Activated gamma-delta T cell (primary cell): ENCODE results near the gene TFDP2.
"Not testable (repeated sequence)": the region's sequence is repeated elsewhere in the genome, so short reads cannot be mapped to it uniquely, and the experiment has no call there.

Source experiments
- DNase-seq: peaks from one replicate; lab custom pipeline; 2025; lab: John Stamatoyannopoulos, UW
- total RNA-seq, 2 donors: gene quantifications; one replicate each; lab custom pipeline; 2026; lab: John Stamatoyannopoulos, UW

Gene TFDP2, protein sequence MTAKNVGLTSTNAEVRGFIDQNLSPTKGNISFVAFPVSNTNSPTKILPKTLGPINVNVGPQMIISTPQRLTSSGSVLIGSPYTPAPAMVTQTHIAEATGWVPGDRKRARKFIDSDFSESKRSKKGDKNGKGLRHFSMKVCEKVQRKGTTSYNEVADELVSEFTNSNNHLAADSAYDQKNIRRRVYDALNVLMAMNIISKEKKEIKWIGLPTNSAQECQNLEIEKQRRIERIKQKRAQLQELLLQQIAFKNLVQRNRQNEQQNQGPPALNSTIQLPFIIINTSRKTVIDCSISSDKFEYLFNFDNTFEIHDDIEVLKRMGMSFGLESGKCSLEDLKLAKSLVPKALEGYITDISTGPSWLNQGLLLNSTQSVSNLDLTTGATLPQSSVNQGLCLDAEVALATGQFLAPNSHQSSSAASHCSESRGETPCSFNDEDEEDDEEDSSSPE
- total RNA-seq = 75.7 to 83.9 reads per million in 2 donors

DNA sequence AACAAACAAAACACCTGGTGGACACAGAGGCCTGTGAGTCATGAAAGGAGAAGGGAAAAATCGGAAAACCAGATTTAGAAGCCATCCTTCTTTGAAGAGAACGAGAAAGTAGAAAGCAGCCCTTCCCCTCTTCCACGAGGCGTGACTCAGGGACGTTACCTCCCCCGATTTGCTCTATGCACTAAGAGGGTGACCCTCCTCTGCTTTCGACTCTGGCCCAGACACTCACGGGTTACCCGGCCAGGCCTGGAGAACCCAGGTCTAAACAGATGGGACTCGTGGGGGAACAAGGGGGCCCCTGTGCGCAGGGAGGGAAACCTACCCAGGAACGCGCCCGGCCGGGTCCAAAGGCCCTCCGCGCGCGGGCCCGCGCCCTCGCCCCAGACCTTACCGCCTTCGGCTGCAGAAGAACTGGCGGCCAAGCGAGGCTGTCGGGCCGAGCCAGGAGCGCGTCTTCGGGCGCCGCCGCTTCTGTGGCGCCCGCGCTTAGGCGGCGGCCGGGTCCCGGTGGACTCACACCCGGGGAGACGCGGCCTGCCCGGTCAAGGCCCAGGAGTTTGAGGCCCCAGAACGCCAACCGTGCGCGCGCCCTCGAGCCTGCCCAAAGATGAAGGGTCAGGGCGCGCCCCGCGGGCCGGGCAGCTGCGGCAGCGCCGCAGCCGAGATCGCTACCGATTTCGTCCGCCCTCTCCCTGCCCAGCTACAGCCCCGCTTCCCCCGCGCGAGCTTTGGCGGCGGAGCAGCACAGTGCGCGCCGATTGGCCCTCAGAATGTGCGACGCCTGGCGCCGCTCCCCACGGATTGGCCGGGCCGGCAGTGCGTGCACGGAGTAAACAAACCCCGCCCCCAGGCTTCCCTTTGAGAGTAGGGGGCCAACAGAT is at the start of gene TFDP2:
Gene TFDP2, minus strand, starts transcription at position 753 of the 881 bp plus-strand sequence. CDS start 47,795 bp downstream, outside the sequence.
- peak; percentile 73 for DNase-seq

DNA sequence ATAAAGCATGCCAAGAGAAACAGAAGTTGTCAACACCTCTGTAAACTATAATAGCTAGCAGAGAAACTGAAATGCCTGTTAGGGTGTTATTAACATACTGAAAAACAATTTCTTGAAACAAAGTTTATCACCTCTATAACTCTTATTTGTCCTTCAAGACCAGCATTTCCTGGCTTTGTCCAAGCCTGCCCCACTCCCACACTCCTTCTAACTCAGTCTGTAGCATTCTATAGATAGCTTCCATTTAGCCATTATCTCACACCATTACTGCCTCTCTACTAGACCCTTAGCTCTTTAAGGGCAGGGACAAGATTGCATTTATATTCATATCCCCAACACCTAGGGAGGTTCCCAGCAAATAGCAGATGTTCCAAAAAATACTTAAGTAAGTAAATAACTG is 39.5 kb upstream of the TFDP2 start:
- DNase-seq = no peak

GRCh38 chr3:142180761-142181362 is 31.5 kb upstream of the TFDP2 start:
- no peak for DNase-seq

GRCh38 chr3:142175478-142175877 is 26.1 kb upstream of the TFDP2 start:
- no peak for DNase-seq

DNA sequence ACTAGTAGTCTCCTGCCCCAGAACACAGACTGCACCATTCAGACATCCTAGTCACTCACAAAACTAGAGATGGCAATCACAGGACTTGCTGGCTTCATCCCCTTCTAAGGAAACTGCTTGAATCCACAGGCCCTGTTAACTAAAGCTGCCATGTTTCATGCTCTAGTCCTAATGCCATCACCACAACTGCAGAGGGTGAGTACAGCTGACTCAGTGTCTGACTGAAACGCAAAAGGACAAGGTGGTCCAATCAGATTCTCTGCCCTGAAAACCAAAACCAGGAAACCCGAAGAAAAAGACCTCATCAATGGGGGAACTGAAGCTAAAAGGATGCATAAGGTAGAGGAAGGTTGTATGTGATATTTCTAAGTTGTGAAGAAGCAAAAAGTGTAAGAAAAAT is 25.2 kb upstream of the TFDP2 start:
- DNase-seq = no peak

- no peak for DNase-seq
Observed at GRCh38 chr3:142168514-142168913, 19.2 kb upstream of the TFDP2 start.

- DNase-seq = no peak
Observed at GRCh38 chr3:142165194-142165593, 15.8 kb upstream of the TFDP2 start.

GRCh38 chr3:142159083-142159740 is 9.9 kb upstream of the TFDP2 start:
- DNase-seq = no peak

DNA sequence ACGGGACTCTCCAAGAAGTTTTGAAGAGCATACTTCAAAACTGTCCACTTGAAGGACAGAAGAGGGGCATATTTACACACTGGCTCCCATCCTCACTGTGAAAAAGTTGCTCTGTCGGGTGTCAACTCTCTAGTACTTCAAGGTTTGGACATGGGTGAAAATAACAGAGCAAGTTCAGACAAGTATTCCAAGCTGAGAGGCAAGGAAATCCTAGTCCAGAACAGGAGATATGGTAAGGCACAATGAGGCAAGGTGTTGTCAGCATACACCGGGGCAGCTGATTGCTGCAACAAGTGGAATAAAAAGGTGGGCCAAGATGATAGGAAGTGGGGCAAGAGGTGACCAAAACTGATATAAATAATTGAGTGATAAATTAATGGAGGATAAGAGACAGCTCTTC is 4.8 kb upstream of the TFDP2 start:
- DNase-seq = no peak

DNA sequence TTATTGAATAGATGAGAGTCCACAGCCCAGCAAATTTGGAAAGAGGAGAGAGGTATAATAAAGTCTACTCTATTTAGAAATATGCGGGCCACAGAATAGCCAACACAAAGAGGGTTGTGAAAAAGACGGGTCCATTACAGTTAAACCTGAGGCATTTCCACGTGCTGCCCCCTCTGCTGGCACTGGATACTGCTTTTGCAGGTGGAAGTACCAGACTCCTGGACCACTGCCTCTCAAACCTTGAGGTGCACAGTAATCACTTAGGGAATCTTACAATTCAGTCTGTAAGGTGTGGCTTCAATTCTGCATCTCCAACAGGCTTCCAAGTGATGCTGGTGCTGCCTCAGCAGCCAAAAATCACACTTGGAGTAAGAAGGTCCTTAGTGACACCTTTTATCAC is 3.0 kb upstream of the TFDP2 start:
- no peak for DNase-seq

- DNase-seq = no peak
Observed at GRCh38 chr3:142151828-142152227, 2.5 kb upstream of the TFDP2 start.

- no peak for DNase-seq
Observed at GRCh38 chr3:142151240-142151639, 1.9 kb upstream of the TFDP2 start.

DNA sequence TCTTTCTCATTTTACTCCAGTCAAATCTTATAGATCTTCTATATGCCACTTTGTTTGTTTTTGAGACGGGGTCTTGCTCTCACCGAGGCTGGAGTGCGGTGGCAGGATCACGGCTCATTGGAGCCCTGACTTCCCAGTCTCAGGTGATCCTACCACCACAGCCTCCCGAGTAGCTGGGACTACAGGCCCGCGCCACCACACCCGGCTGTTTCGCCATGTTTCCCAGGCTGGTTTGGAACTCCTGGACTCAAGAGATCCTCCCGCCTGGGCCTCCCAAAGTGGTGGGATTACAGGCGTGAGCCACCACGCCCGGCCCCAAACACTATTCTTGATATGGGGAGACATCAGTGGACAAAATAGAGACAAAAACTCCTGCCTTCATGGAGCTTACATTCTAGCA is 927 bp upstream of the TFDP2 start:
- DNase-seq = no peak

- peak; percentile 11 for DNase-seq
Observed at GRCh38 chr3:142149673-142149992, 289 bp upstream of the TFDP2 start.

DNA sequence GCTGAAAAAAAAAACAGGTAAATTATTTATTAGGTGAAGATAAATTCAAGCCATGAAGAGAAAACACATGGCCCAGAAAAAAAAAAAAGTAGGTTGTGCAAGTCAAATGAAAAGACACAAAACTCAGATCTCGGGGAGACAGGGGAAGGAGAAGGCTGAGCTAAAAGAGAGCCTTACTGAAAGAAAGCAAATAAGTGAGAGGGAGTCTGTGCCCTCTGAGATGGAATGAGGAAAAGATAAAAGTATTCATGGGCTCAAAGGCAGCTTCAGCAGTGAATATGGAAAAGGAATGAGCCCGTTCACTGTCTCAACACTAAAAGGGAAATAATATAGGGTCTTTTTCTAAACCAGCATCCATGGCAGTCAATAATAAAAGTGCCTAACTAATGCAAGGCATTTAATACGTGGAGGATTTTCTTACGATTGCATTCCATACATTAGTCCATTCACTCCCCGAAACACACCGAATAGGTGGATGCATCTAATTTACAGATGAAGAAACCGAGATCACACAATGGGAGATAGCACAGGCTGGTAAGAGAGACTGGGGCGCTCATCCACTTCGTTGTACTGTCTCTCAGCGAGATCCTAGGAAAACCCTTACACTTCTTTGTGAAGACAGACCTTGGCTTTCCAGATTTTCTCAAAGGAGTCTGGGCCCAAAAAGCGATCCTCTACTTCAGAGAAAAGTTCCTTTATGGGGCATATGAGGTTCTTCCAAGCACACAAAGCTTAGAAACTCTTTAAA is 1.1 kb downstream of the TFDP2 start:
- no peak for DNase-seq

- DNase-seq = not testable (repeated sequence)
Observed at GRCh38 chr3:142144587-142144986, 4.8 kb downstream of the TFDP2 start.

DNA sequence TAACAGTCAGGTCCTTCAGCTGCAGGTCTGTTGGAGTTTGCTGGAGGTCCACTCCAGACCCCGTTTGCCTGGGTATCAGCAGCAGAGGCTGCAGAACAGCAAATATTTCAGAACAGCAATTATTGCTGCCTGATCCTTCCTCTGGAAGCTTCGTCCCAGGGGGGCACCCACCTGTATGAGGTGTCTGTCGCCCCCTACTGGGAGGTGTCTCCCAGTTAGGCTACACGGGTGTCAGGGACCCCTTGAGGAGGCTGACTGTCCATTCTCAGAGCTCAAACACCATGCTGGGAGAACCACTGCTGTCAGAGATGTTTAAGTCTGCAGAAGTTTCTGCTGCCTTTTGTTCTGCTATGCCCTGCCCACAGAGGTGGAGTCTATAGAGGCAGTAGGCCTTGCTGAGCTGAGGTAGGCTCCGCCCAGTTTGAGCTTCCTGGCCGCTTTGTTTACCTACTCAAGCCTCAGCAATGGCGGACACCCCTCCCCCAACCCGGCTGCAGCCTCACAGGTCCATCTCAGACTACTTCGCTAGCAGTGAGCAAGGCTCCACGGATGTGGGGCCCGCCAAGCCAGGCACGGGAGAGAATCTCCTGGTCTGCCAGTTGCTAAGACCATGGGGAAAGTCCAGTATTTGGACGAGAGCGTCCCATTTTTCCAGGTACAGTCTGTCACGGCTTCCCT is 8.6 kb downstream of the TFDP2 start:
- DNase-seq = not testable (repeated sequence)

- DNase-seq = not testable (repeated sequence)
Observed at GRCh38 chr3:142137089-142137488, 12.3 kb downstream of the TFDP2 start.

- DNase-seq = no peak
Observed at GRCh38 chr3:142134799-142135325, 14.5 kb downstream of the TFDP2 start.

DNA sequence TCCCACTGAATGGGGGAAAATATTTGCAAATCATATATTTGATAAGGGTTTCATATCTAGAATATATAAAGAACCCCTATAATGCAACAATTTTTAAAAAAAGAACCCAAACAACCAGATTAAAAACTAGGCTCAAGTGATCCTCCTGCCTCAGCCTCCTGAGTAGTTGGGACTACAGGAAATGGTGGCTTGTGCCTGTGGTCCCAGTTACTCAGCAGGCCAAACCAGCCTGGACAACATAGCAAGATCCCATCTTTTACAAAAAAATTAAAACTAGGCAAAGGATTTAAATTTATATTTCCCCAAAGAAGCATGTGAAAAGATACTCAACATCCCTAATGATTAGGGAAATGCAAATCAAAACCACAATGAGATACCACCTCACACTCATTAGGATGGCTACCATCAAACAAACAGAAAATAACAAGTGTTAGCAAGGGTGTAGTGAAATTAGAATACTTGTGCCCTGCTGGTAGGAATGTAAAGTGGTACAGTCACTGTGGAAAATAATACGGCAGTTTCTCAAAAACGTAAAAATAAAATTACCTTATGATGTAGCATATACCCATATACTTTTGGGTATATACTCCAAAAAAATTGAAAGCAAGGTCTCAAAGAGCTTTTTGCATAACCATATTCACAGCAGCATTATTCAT is 19.7 kb downstream of the TFDP2 start:
- DNase-seq = no peak
